K562 (cell line): Measurements from ENCODE around the gene FAM50A. TPM values are rescaled to one million over a fixed set of nuclear protein-coding genes. Genes with fewer than 3 reads are reported as not detected.

Experiments
- C11orf30 ChIP-seq: fragments of 450-650 bp; IDR thresholded peaks from 2 replicates; pipeline ENCODE4 v1.6.1; 2016; ENCODE audit warnings: low read depth, mild to moderate bottlenecking
- CREBBP ChIP-seq: IDR thresholded peaks from one replicate; pipeline ENCODE4 v1.6.1; 2012; ENCODE audit warnings: low read depth, mild to moderate bottlenecking, control low read depth, inconsistent platforms, low read length
- HOXB6 ChIP-seq: fragments of 250-450 bp; sonication (Bioruptor Pico); IDR thresholded peaks from 2 replicates; pipeline ENCODE4 v1.5.1; 2022; ENCODE audit warnings: mild to moderate bottlenecking, borderline replicate concordance
- POLR3A ChIP-seq: IDR thresholded peaks from 2 replicates; pipeline ENCODE4 v1.6.1; 2011; ENCODE audit warnings: borderline replicate concordance, mild to moderate bottlenecking, moderate library complexity; ENCODE audit not compliant: insufficient read length, insufficient read depth; ENCODE audit errors: extremely low read depth
- SMAD2 ChIP-seq: fragments of 150-350 bp; IDR thresholded peaks from 2 replicates; pipeline ENCODE4 v1.6.1; 2014; ENCODE audit warnings: low read depth, mild to moderate bottlenecking, low read length
- SNRNP70 ChIP-seq: fragments of 200-400 bp; formaldehyde crosslinking; optimal IDR thresholded peaks from 2 replicates; pipeline ENCODE3; 2017; ENCODE audit warnings: low read depth, low read length
- polyA plus RNA-seq, 8 experiments: library from polyadenylated mRNA; depleted of rRNA in 4 of 8; stranded (reverse) in 5 of 8; unstranded in 3 of 8; fragments of >200 nt; fragmentation: Nextera tagmentation in 2 of 8; fragmentation: Illumina TruSeq in 1 of 8; extraction: Ambion mirVana in 2 of 8; extraction: Trizol in 1 of 8; gene quantifications; 2 replicates each; pipeline versions ENCODE4 v1.2.1 to v1.2.3, GENCODE V29; 2011 to 2014; ENCODE audit warnings: inconsistent platforms in 1 of 8, missing spikeins in 1 of 8
- total RNA-seq, 7 experiments: library from RNA; depleted of rRNA in 6 of 7; stranded (reverse); fragments of >200 nt in 6 of 7; fragmentation: Illumina TruSeq in 2 of 7; extraction: Trizol in 2 of 7; gene quantifications; 2 replicates each; pipeline versions ENCODE4 v1.2.1 to v1.2.3, GENCODE V29; 2011 to 2021; ENCODE audit warnings: low replicate concordance in 1 of 7
- TF ChIP-seq, protein P1 (sequence below): fragments of 450-650 bp; IDR thresholded peaks from 2 replicates; pipeline ENCODE4 v1.6.1; 2017; ENCODE audit warnings: antibody characterized with exemption
- TF ChIP-seq, protein P2 (sequence below): sonication (generic); formaldehyde crosslinking; IDR thresholded peaks from 2 replicates; pipeline ENCODE4 v1.8.0; 2023; ENCODE audit warnings: mild to moderate bottlenecking, missing genetic modification reagents
- TF ChIP-seq, protein P3 (sequence below): sonication (generic); formaldehyde crosslinking; IDR thresholded peaks from 2 replicates; pipeline ENCODE4 v1.8.0; 2022; ENCODE audit warnings: missing genetic modification reagents, mild to moderate bottlenecking, borderline replicate concordance
- TF ChIP-seq, protein P4 (sequence below): fragments of 250-450 bp; sonication (Bioruptor Pico); IDR thresholded peaks from 2 replicates; pipeline ENCODE4 v1.4.0; 2020; ENCODE audit warnings: mild to moderate bottlenecking, moderate library complexity, borderline replicate concordance

Gene FAM50A
- total and polyA plus RNA-seq, 9 of the 15 experiments (the other 6 are each of a cell fraction or from before 2014, with no cell fraction given): 4.4 to 114 (median 67.3) TPM

DNA sequence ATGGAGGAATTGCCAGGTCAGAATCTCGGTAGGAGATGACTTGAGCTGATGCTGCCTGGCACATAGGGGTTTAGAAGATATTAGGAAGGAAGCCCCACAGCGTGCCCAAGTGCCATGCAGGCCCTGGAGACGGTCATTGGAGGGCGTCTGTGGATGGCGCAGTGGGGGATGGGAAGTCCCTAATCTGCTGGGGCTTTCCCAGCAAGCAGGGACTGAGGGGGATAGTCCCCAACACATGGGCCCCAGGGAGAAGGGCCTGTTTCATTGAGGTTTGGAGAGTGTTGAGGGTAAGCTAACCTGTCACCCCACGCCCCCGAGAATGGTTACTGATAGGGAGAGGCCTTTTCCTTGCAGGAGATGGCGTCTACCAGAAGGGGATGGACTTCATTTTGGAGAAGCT is 24.8 kb upstream of the FAM50A start (continued):
- TF ChIP-seq, protein P1, sequence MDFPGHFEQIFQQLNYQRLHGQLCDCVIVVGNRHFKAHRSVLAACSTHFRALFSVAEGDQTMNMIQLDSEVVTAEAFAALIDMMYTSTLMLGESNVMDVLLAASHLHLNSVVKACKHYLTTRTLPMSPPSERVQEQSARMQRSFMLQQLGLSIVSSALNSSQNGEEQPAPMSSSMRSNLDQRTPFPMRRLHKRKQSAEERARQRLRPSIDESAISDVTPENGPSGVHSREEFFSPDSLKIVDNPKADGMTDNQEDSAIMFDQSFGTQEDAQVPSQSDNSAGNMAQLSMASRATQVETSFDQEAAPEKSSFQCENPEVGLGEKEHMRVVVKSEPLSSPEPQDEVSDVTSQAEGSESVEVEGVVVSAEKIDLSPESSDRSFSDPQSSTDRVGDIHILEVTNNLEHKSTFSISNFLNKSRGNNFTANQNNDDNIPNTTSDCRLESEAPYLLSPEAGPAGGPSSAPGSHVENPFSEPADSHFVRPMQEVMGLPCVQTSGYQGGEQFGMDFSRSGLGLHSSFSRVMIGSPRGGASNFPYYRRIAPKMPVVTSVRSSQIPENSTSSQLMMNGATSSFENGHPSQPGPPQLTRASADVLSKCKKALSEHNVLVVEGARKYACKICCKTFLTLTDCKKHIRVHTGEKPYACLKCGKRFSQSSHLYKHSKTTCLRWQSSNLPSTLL: no peak
- TF ChIP-seq HOXB6 (CRISPR knock-in tag): no peak
- TF ChIP-seq, protein P2, sequence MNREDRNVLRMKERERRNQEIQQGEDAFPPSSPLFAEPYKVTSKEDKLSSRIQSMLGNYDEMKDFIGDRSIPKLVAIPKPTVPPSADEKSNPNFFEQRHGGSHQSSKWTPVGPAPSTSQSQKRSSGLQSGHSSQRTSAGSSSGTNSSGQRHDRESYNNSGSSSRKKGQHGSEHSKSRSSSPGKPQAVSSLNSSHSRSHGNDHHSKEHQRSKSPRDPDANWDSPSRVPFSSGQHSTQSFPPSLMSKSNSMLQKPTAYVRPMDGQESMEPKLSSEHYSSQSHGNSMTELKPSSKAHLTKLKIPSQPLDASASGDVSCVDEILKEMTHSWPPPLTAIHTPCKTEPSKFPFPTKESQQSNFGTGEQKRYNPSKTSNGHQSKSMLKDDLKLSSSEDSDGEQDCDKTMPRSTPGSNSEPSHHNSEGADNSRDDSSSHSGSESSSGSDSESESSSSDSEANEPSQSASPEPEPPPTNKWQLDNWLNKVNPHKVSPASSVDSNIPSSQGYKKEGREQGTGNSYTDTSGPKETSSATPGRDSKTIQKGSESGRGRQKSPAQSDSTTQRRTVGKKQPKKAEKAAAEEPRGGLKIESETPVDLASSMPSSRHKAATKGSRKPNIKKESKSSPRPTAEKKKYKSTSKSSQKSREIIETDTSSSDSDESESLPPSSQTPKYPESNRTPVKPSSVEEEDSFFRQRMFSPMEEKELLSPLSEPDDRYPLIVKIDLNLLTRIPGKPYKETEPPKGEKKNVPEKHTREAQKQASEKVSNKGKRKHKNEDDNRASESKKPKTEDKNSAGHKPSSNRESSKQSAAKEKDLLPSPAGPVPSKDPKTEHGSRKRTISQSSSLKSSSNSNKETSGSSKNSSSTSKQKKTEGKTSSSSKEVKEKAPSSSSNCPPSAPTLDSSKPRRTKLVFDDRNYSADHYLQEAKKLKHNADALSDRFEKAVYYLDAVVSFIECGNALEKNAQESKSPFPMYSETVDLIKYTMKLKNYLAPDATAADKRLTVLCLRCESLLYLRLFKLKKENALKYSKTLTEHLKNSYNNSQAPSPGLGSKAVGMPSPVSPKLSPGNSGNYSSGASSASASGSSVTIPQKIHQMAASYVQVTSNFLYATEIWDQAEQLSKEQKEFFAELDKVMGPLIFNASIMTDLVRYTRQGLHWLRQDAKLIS: no peak
- TF ChIP-seq POLR3A: no peak
- TF ChIP-seq SMAD2: no peak
- TF ChIP-seq, protein P3, sequence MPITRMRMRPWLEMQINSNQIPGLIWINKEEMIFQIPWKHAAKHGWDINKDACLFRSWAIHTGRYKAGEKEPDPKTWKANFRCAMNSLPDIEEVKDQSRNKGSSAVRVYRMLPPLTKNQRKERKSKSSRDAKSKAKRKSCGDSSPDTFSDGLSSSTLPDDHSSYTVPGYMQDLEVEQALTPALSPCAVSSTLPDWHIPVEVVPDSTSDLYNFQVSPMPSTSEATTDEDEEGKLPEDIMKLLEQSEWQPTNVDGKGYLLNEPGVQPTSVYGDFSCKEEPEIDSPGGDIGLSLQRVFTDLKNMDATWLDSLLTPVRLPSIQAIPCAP (CRISPR knock-in tag): no peak
- no peak for TF ChIP-seq SNRNP70
- no peak for TF ChIP-seq C11orf30
- TF ChIP-seq, protein P4, sequence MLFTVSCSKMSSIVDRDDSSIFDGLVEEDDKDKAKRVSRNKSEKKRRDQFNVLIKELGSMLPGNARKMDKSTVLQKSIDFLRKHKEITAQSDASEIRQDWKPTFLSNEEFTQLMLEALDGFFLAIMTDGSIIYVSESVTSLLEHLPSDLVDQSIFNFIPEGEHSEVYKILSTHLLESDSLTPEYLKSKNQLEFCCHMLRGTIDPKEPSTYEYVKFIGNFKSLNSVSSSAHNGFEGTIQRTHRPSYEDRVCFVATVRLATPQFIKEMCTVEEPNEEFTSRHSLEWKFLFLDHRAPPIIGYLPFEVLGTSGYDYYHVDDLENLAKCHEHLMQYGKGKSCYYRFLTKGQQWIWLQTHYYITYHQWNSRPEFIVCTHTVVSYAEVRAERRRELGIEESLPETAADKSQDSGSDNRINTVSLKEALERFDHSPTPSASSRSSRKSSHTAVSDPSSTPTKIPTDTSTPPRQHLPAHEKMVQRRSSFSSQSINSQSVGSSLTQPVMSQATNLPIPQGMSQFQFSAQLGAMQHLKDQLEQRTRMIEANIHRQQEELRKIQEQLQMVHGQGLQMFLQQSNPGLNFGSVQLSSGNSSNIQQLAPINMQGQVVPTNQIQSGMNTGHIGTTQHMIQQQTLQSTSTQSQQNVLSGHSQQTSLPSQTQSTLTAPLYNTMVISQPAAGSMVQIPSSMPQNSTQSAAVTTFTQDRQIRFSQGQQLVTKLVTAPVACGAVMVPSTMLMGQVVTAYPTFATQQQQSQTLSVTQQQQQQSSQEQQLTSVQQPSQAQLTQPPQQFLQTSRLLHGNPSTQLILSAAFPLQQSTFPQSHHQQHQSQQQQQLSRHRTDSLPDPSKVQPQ: no peak
- no peak for TF ChIP-seq CREBBP
